Stimulated activated CD8-positive, alpha-beta memory T cell treated with anti-CD3 and anti-CD28 coated beads, Interleukin-15, amount 100 ng/mL, for 1 hour (primary cell): ENCODE data around the gene DOCK10.

Source experiments
- DNase-seq: peaks from one replicate; pipeline ENCODE4 v3.0.0-alpha.2; 2020; ENCODE audit warnings: low read depth

The DOCK10 gene

GRCh38 chr2:225041207-225041850, 939 bp downstream of the DOCK10 start:
- peak; percentile 26 for DNase-seq

- DNase-seq = no peak
Measured at GRCh38 chr2:225040856-225041206, 1.4 kb downstream of the DOCK10 start.

GRCh38 chr2:225040142-225040541, 2.1 kb downstream of the DOCK10 start:
- no peak for DNase-seq

- no peak for DNase-seq
Measured at GRCh38 chr2:225038231-225038523, 4.1 kb downstream of the DOCK10 start.

GRCh38 chr2:225037415-225038230, 4.6 kb downstream of the DOCK10 start:
- DNase-seq = no peak

GRCh38 chr2:225036431-225036830, 5.8 kb downstream of the DOCK10 start:
- DNase-seq = no peak

GRCh38 chr2:225033440-225034318, 8.6 kb downstream of the DOCK10 start:
- DNase-seq = no peak

GRCh38 chr2:225032246-225032645, 10.0 kb downstream of the DOCK10 start:
- DNase-seq = no peak

- no peak for DNase-seq
Measured at GRCh38 chr2:225031599-225031998, 10.7 kb downstream of the DOCK10 start.

GRCh38 chr2:225030893-225031292, 11.4 kb downstream of the DOCK10 start:
- DNase-seq = no peak

- no peak for DNase-seq
Measured at GRCh38 chr2:225030203-225030602, 12.1 kb downstream of the DOCK10 start.

- no peak for DNase-seq
Measured at GRCh38 chr2:225028572-225028971, 13.7 kb downstream of the DOCK10 start.

GRCh38 chr2:225027061-225027762, 15.1 kb downstream of the DOCK10 start:
- DNase-seq = no peak

- no peak for DNase-seq
Measured at GRCh38 chr2:225025917-225026571, 16.2 kb downstream of the DOCK10 start.

GRCh38 chr2:225022188-225022587, 20.1 kb downstream of the DOCK10 start:
- no peak for DNase-seq

- DNase-seq = no peak
Measured at GRCh38 chr2:225020168-225020849, 22.0 kb downstream of the DOCK10 start.

GRCh38 chr2:225019105-225019504, 23.2 kb downstream of the DOCK10 start:
- no peak for DNase-seq

GRCh38 chr2:225017713-225018112, 24.6 kb downstream of the DOCK10 start:
- DNase-seq = no peak

GRCh38 chr2:225017098-225017685, 25.1 kb downstream of the DOCK10 start:
- no peak for DNase-seq

- no peak for DNase-seq
Measured at GRCh38 chr2:225013425-225014365, 28.6 kb downstream of the DOCK10 start.
